Measurements from ENCODE around the gene PSORS1C2. TPM values are rescaled to one million over a fixed set of nuclear protein-coding genes. Genes with fewer than 3 reads are reported as not detected.

The PSORS1C2 gene
- polyA plus RNA-seq, 2 of the 4 experiments (the other 2 are of a cell fraction): 0.08 TPM; not detected in 1

DNA sequence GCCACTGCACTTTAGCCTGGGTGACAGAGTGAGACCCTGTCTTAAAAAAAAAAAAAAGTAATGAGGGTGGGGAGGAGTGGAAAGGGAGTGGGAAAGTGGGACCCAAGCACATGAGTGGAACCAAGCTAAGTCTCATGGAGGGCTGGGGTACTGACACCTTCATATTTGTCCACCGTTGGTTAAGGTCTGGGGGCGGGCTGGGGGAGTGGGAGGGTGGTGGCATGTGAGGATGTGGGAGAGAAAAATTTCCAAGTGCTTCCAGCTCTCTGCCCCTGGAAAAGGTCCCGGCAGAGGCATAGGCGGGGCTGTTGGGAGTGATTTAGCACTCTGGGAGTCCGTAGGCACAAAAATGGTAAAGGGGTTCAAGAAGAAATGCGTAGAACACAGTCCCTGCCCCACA lies 6.1 kb downstream of the PSORS1C2 start:
- H3K4me1 ChIP-seq: peaks cover 2% of the 10 kb centered on the region; the same call in 1 of the 3 replicates
- no peaks in the 10 kb centered on the region for H3K9me3 ChIP-seq
- WGBS (ENCODE audit: missing lambda C conversion rate): 76% methylated on average over 6 of the region's 6 CpGs
- H3K27ac ChIP-seq: no peak overlapping the region
- ChIA-PET CTCF (interaction anchor here (0.6 to 2.3 kb wide), 5 partner anchors 46 to 217 kb away, joined by 3 to 12 read pairs (median 3); no protein-coding TSS in a partner anchor), POLR2A (no interaction called here)
- FAIRE-seq (no peak), ATAC-seq (no peak), DNase-seq (ENCODE audit: low read depth in 1 of 2, low spot score in 1 of 2) (no peak)
- no peak overlapping the region for H3K4me3 ChIP-seq
- TF ChIP-seq REST (IDR thresholded peaks at IDR 0.05) (no peak), PBX3 (IDR thresholded peaks at IDR 0.05) (no peak), EP300 (IDR thresholded peaks at IDR 0.05) (no peak), TP53 (CRISPR knock-in tag; IDR thresholded peaks at IDR 0.05) (no peak), ZNF302 (CRISPR knock-in tag; IDR thresholded peaks at IDR 0.05) (no peak), RARB (CRISPR knock-in tag; IDR thresholded peaks at IDR 0.05) (no peak), ESRRA (IDR thresholded peaks at IDR 0.05; ENCODE audit: borderline replicate concordance, low read length) (no peak), NPAS2 (CRISPR knock-in tag; IDR thresholded peaks at IDR 0.05; ENCODE audit: borderline replicate concordance) (no peak), TFCP2L1 (CRISPR knock-in tag; IDR thresholded peaks at IDR 0.05) (no peak), HDAC2 (IDR thresholded peaks at IDR 0.05) (no peak), CBX8 (IDR thresholded peaks at IDR 0.05) (no peak), CHD4 (IDR thresholded peaks at IDR 0.05; ENCODE audit: borderline replicate concordance) (no peak), PHF8 (IDR thresholded peaks at IDR 0.05; ENCODE audit: borderline replicate concordance, low read depth) (no peak), ZC3H11A (IDR thresholded peaks at IDR 0.05) (no peak), SREBF2 (IDR thresholded peaks at IDR 0.05) (no peak), SMC3 (IDR thresholded peaks at IDR 0.05) (no peak), FOSL2 (IDR thresholded peaks at IDR 0.05) (no peak), FOSL2 (CRISPR knock-in tag; IDR thresholded peaks at IDR 0.05) (no peak), JUN (IDR thresholded peaks at IDR 0.05) (no peak)
- TF ChIP-seq, protein P1, sequence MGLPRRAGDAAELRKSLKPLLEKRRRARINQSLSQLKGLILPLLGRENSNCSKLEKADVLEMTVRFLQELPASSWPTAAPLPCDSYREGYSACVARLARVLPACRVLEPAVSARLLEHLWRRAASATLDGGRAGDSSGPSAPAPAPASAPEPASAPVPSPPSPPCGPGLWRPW (IDR thresholded peaks at IDR 0.05): no peak
- H3K4me2 ChIP-seq: no peak overlapping the region

DNA sequence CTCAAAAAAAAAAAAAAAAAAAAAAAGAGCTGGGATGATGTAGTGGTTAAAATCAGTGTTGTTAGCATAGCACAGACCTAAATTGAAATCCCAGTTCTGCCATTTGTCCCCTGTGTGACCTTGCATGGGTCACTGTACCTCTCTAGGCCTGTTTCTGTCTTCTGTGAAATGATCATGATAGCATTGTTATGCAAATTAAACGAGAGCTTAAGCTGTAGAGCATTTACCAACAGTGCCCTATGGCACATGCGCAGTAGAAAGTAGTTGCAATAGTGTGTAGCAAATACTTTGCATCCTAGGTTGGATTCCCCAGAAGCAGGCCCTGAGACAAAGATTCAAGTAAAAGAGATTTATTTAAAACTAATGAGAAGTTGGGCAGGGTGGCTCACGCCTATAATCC lies 7.3 kb downstream of the PSORS1C2 start:
- H3K4me2 ChIP-seq: no peak overlapping the region
- FAIRE-seq: no peak
- TF ChIP-seq HOXB5 (CRISPR knock-in tag; IDR thresholded peaks at IDR 0.05) (no peak), TFCP2L1 (CRISPR knock-in tag; IDR thresholded peaks at IDR 0.05) (no peak), MAZ (IDR thresholded peaks at IDR 0.05; ENCODE audit: borderline replicate concordance, low read depth, low read length) (no peak), RARB (CRISPR knock-in tag; IDR thresholded peaks at IDR 0.05) (no peak), RFX5 (IDR thresholded peaks at IDR 0.05) (no peak), FOSB (CRISPR knock-in tag; IDR thresholded peaks at IDR 0.05) (no peak), GATA3 (IDR thresholded peaks at IDR 0.05; ENCODE audit: borderline replicate concordance) (no peak), JUNB (IDR thresholded peaks at IDR 0.05) (no peak), CBX2 (IDR thresholded peaks at IDR 0.05; ENCODE audit: borderline replicate concordance, low read depth) (no peak), POLR2A (IDR thresholded peaks at IDR 0.05; ENCODE audit: low read length) (no peak), ZSCAN20 (CRISPR knock-in tag; IDR thresholded peaks at IDR 0.05) (no peak), EHF (CRISPR knock-in tag; IDR thresholded peaks at IDR 0.05) (no peak)
- TF ChIP-seq, protein P2, sequence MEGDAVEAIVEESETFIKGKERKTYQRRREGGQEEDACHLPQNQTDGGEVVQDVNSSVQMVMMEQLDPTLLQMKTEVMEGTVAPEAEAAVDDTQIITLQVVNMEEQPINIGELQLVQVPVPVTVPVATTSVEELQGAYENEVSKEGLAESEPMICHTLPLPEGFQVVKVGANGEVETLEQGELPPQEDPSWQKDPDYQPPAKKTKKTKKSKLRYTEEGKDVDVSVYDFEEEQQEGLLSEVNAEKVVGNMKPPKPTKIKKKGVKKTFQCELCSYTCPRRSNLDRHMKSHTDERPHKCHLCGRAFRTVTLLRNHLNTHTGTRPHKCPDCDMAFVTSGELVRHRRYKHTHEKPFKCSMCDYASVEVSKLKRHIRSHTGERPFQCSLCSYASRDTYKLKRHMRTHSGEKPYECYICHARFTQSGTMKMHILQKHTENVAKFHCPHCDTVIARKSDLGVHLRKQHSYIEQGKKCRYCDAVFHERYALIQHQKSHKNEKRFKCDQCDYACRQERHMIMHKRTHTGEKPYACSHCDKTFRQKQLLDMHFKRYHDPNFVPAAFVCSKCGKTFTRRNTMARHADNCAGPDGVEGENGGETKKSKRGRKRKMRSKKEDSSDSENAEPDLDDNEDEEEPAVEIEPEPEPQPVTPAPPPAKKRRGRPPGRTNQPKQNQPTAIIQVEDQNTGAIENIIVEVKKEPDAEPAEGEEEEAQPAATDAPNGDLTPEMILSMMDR (IDR thresholded peaks at IDR 0.05): no peak
- TF ChIP-seq, protein P3, sequence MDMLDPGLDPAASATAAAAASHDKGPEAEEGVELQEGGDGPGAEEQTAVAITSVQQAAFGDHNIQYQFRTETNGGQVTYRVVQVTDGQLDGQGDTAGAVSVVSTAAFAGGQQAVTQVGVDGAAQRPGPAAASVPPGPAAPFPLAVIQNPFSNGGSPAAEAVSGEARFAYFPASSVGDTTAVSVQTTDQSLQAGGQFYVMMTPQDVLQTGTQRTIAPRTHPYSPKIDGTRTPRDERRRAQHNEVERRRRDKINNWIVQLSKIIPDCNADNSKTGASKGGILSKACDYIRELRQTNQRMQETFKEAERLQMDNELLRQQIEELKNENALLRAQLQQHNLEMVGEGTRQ (IDR thresholded peaks at IDR 0.05): no peak
- TF ChIP-seq, protein P4, sequence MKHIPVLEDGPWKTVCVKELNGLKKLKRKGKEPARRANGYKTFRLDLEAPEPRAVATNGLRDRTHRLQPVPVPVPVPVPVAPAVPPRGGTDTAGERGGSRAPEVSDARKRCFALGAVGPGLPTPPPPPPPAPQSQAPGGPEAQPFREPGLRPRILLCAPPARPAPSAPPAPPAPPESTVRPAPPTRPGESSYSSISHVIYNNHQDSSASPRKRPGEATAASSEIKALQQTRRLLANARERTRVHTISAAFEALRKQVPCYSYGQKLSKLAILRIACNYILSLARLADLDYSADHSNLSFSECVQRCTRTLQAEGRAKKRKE (CRISPR knock-in tag; IDR thresholded peaks at IDR 0.05; ENCODE audit: low read depth): no peak
- H3K27ac ChIP-seq: no peak overlapping the region
- DNase-seq (ENCODE audit: low read depth in 1 of 2, low spot score in 1 of 2): no peak
- H3K4me3 ChIP-seq: no peak overlapping the region
- no peaks in the 10 kb centered on the region for H3K9me3 ChIP-seq
- ChIA-PET CTCF (interaction anchor here (0.7 to 7.0 kb wide), 5 partner anchors 8 to 409 kb away, joined by 3 to 46 read pairs (median 3); partner anchors contain the start of gene PSORS1C2), POLR2A (no interaction called here)
- ATAC-seq: no peak
- 82% methylated on average over 3 of the region's 3 CpGs for WGBS (ENCODE audit: missing lambda C conversion rate)
- peaks cover 3% of the 10 kb centered on the region; the same call in 2 of the 3 replicates for H3K4me1 ChIP-seq

Measured in A549 (cell line).